NCI-H1694 (cell line): ENCODE results near the gene MRPL14.
"Not testable (repeated sequence)": the region's sequence is repeated elsewhere in the genome, so short reads cannot be mapped to it uniquely, and the experiment has no call there.

Experiments
- DNase-seq: peaks from one replicate; lab custom pipeline; 2025; lab: John Stamatoyannopoulos, UW

Gene MRPL14

GRCh38 chr6:44097782-44098317 lies 29.4 kb downstream of the MRPL14 start:
- no peak for DNase-seq

DNA sequence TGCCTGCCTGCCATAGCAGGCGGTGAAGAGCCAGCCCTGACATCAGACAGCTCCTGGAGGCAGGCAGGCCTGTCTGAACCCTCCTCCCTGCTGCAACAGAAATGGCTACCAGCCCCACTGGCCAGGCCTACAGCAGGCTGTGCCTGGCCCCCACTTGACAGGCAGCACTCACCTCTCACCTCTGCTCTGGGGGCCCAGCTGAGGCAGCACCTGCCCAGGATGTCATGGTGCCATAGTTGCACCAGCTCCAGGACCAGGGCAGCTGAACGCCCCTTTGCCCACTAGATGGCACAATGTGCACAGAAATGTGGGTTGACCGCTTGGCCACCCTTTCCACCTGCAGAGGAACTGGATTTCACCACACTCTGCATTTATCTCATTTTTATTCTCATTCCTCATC lies 30.6 kb downstream of the MRPL14 start:
- DNase-seq: peak; percentile 36

- DNase-seq: not testable (repeated sequence)
Observed at GRCh38 chr6:44095243-44095623, 32.0 kb downstream of the MRPL14 start.

- no peak for DNase-seq
Observed at GRCh38 chr6:44094403-44095242, 32.6 kb downstream of the MRPL14 start.

DNA sequence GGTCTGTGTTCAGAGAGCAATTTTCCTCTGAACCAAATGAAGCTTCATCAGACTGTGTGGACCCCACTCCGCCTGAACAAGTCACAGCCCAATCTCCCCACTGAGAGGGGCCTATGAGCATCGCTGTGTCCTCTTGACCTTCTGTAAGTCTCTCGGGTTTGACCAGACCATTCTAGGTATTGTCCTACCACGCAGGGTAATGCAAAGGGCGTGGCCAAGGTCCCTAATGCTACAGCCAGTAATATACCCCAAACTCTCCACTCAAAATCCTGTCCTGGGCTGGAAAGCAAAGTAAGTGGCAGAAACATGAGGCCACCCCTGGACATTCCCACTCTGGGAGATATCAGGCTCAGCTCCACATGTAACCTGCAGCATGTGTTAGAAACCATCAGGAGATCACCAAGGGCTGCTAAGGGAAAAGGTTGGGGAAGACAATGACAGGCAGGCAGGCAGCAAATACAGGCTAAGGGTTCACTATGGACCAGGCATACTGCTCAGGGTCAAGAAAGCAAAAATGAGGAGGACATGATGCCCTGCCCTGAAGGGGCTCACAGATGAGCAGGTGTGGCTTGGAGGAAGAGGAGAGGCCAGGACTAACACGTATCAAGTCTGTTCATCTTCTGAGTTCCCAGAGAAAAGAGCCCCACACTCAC lies 33.4 kb downstream of the MRPL14 start:
- no peak for DNase-seq

DNA sequence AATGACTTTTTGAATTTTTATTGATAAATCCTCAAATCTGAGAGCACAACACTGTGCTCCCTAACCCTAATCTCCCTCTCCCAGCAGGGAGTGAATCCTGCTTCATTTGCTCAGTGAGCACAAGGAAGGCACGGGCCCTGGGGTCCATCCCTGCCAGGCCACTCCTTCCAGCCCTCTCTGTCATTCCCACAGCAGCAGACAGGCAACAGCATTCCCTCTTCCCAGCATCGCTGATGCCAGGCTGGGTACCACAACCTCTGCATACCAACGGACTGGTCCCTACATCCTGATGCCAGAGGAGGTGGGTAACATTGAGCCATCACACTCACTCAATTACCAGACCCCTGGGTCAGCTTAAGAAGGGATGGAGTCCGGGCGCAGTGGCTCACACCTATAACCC lies 34.2 kb downstream of the MRPL14 start:
- no peak for DNase-seq

DNA sequence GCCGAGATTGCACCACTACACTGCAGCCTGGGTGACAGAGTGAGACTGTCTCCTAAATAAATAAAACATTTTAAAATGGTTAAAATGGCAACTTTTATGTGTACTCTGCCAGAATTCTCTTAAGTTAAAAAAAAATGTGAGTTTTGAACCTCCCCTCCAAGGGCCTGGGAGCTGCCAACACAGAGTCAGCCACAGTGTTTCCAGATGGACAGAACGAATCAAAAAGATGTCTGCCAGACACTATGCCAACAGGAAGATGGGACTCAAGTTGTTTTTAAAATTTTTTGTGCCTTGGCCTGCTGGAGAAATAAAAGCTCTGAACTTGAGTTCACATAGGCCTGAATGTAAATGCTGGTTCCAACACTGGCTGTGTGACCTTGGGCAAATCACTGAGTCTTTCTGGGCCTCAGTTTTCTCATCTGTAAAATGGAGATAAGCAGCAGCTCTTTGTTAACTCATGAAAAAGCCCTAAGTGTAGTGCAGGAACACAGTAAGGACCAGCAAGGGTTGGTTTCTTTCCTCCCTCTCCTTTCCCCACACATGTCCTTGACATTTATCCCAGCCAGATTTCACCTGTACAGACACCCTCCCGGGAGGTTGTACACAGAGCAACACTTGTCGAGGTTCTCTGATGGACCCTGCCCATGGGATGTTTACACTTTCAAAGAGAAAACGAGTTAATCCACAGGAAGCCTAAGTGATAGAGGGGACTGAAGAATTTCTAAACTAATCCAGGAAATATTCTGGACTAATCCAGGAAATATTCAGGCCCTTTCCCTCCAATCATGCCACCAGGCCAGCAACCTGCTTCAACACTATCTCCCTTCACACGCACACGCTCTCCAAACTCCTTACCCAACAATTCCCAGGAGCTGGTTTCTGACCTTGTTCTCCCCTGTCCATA lies 35.0 kb downstream of the MRPL14 start:
- DNase-seq: no peak

- not testable (repeated sequence) for DNase-seq
Observed at GRCh38 chr6:44091356-44091755, 35.9 kb downstream of the MRPL14 start.

DNA sequence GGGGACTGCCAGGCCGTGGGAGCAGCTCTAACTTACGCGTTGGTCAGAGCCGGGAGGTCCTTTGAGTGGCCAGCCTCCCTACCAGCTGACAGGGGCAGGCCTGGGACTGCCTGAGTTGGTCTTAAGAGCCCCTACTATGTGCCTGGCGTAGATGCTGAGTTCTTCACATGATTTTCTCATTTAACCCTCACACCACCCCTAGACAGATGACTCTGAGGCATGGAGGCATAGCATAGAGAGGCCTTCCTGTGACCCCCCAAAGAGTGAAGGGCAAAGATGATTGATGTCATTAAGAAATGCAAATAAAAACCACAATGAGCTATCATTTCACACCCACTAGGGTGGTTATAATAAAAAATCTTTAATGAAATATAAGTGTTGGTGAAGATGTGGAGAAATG lies 36.8 kb downstream of the MRPL14 start:
- no peak for DNase-seq

- no peak for DNase-seq
Observed at GRCh38 chr6:44088827-44089590, 38.2 kb downstream of the MRPL14 start.

- DNase-seq: no peak
Observed at GRCh38 chr6:44087623-44088022, 39.6 kb downstream of the MRPL14 start.

DNA sequence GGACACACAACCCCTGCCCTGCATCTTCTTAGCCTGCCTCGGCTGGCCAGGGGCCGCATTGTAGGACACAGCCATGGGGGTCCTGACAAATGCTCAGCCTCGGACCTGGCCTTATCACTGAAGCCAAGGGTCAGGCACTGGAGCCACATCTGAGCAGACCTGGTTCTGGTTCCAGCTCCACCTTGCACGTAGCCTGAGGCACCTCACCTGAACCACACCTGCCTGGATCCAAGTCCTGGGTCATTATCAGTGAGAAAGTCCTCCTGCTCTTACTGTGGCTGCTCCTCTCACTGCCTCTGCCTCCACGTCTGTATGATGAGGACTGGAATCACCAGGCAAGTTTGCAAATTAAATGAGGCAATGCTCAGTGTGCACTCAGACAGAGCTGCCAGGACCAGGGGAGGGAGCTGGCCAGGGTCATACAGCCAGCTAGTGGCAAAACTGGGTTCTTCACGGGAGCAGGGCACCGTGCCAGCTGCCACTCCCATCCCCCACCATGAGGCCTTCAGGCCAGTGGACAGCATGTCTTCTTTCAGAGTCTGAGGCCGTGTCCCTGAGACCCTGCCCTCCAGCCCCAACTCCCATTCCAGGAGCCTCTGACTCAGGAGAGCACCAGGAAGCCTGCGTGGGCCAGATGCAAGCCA lies 40.2 kb downstream of the MRPL14 start:
- DNase-seq: no peak

GRCh38 chr6:44085219-44085618 lies 42.0 kb downstream of the MRPL14 start:
- DNase-seq: no peak

DNA sequence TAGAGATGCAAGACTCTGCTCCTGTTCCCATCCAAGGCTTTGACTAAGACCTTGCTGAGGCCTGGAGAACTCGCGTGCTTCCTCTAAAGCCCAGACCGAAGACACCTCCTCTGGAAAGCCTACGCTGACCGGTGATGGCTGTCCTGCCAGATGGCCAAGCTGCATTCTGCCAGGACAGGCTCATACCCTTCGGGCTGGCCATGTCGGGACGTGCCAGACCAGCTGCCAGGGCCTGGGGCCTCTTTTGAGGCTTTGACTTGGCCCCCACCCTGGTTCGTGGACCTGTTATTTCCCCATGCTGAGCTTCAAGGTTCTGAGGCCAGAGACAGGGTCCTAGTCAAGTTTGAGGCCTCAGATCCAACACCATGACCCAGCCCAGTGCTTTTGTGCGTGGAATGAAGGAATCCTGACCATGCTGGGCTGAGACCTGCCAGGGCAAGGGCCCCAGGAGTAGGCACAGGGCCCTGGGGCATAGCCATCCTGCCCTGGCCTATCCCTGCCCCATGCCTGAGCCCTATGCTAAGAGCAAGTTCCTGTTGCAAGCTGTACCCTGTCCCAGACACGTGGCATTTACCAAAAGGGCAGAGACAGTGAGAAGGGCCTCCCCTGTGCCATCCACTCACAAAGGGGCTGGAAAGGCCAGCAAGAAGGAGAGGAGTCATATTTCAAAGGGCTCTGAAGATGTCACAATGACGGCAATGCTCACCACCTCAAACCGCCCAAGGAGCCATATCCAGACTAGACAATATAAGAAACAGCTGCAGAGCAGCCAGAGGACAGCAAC lies 42.8 kb downstream of the MRPL14 start:
- no peak for DNase-seq

GRCh38 chr6:44082872-44083321 lies 44.4 kb downstream of the MRPL14 start:
- no peak for DNase-seq

DNA sequence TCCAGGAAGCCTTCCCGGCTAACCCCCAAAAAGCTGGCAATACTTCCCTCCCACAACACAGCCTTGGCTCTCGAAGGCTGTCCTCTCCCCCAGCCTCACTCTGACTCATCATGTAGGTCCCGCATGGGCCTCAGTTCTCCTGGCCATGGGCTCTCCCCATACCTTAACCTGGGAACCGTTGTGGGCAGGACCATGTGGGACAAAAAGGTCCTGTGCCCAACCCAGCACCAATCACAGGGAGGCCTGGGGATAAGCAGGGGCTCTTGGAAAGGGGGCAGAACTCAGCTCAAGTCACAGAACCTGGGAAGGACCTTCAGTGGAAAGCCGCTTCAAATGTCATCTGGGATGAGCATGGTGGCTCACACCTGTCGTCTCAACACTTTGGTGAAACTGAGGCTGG lies 45.5 kb downstream of the MRPL14 start:
- DNase-seq: no peak

DNA sequence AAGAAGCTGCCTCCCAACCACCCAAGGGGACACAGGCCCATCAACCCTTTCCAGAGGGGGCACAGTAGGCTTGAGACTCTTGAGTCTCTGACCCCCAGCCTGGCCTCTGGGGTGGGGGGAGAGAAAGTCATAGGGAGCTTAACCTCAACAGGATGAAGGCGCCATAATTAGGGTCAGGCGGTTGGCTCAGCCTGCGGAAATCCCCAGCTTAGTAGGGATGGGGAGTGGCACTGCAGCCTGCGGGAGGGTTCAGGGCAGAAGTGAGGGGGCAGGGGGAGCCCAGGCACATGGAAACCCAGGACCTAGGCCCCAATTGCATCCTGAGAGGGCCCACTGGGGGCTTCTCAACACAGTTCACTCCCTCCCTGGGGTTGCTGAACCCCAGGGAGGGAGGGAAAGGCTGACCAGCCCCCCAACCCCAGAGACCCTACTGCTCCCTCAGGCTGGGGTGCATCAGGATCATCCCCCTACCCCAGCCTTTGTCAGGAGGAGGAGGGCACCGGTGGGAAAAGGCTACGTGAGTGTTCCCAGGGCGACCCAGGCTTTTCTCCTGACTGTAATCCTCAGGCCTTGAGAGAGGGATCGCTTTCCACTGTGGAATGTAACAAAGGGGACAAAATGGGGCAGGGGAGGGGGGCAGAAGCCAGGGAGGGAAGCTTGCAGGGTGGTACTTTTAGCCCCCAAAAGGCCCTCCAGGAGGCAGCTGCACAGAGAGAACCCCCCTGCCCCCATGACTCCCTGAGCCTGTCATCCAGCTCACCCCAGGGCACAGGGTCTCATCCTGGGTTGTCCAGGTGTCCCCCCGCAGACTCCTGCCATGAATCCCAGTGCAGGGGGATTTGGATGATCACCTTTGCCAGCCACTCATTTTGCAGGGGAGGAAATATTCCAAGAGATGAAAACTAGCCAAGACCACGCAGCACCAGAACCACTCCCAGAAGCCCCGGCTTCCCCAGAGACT lies 46.4 kb downstream of the MRPL14 start:
- no peak for DNase-seq

DNA sequence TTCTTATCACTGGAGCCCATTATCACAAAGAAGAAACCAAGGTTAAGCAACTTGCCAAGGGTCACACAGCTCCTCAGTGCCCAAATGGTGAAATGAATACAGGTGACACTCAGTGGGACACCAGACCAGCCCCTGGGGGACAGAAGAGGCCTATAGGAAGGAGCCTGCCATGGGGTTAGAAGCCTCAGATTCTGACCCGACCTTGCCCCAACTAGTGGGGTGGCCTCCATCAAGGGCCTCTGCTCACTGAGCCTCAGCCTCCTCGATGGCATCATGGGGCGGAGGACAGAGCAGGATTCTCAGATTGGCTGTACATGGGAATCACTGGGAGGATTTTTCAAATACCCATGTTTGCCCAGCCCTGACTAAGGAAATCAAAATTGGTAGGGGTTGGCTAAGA lies 47.6 kb downstream of the MRPL14 start:
- DNase-seq: no peak
